CD4-positive, alpha-beta T cell (primary cell): ENCODE results near the gene PTGER3. TPM values are rescaled to one million over a fixed set of nuclear protein-coding genes. Genes with fewer than 3 reads are reported as not detected.

Source experiments
- ATAC-seq: fragments of 200-7000 bp; cut with Tn5 transposase; one replicate; pipeline ENCODE4 v1.10.0; 2022; ENCODE audit warnings: mild to moderate bottlenecking; ENCODE audit not compliant: poor library complexity
- CTCF ChIA-PET: fragments of 350-600 bp; sonication (Branson Sonifier 250); formaldehyde crosslinking; loops from one replicate; lab custom pipeline; 2021; ENCODE audit warnings: antibody characterized with exemption, inconsistent platforms; lab: Charles Lee
- POLR2A ChIA-PET: fragments of 350-600 bp; sonication (Branson Sonifier 250); formaldehyde crosslinking; loops from one replicate; lab custom pipeline; 2021; ENCODE audit warnings: antibody characterized with exemption, inconsistent platforms; lab: Charles Lee
- DNase-seq, 14 experiments: peaks; one replicate each; pipeline ENCODE4 v3.0.0-alpha.2; 2013 to 2020; ENCODE audit warnings: mixed read lengths in 2 of 14
- H3K27ac ChIP-seq, 2 donors: one replicate each; pipeline versions ENCODE4 v1.5.1 to v1.7.0; 2013; ENCODE audit warnings: low read length in 2 of 2, low read depth in 1 of 2, mild to moderate bottlenecking in 1 of 2
- H3K27me3 ChIP-seq, 2 experiments: 1 replicate in 1 of 2; 2 replicates in 1 of 2; pipeline versions ENCODE4 v1.6.1 to v1.7.0; 2013; ENCODE audit warnings: low read length in 2 of 2, control low read depth in 1 of 2, mild to moderate bottlenecking in 1 of 2, moderate library complexity in 1 of 2; ENCODE audit not compliant: insufficient read depth in 2 of 2, control insufficient read depth in 1 of 2
- H3K36me3 ChIP-seq: one replicate; pipeline ENCODE4 v1.6.1; 2013; ENCODE audit warnings: low read length, control low read depth; ENCODE audit not compliant: insufficient read depth
- H3K4me1 ChIP-seq: one replicate; pipeline ENCODE4 v1.6.1; 2013; ENCODE audit warnings: low read length, control low read depth; ENCODE audit not compliant: insufficient read depth
- H3K4me3 ChIP-seq: one replicate; pipeline ENCODE4 v1.5.1; 2013; ENCODE audit warnings: mild to moderate bottlenecking, low read length, moderate library complexity
- H3K9me3 ChIP-seq, 2 experiments: 1 replicate in 1 of 2; 2 replicates in 1 of 2; pipeline versions ENCODE4 v1.6.1 to v1.7.0; 2013; ENCODE audit warnings: low read length in 2 of 2, mild to moderate bottlenecking in 2 of 2, control low read depth in 1 of 2, moderate library complexity in 1 of 2; ENCODE audit not compliant: control insufficient read depth in 1 of 2, insufficient read depth in 1 of 2
- H3K27ac Mint-ChIP-seq: one replicate; pipeline ENCODE4 v1.8.0; 2020; ENCODE audit warnings: mixed read lengths
- H3K27me3 Mint-ChIP-seq: one replicate; pipeline ENCODE4 v1.8.0; 2021; ENCODE audit warnings: mixed read lengths
- H3K36me3 Mint-ChIP-seq: one replicate; pipeline ENCODE4 v1.8.0; 2021; ENCODE audit warnings: low read depth, mixed read lengths
- H3K4me1 Mint-ChIP-seq: one replicate; pipeline ENCODE4 v1.8.0; 2021; ENCODE audit warnings: low read depth, mixed read lengths
- H3K4me3 Mint-ChIP-seq: one replicate; pipeline ENCODE4 v1.8.0; 2020; ENCODE audit warnings: mild to moderate bottlenecking, mixed read lengths
- H3K9me3 Mint-ChIP-seq: one replicate; pipeline ENCODE4 v1.8.0; 2020; ENCODE audit warnings: mixed read lengths
- intact Hi-C, 2 experiments: fragments of 100-400 bp; cut with DNase I in 1 of 2; cut with micrococcal nuclease in 1 of 2; formaldehyde crosslinking; loops; one replicate each; pipeline versions ENCODE4 v1.15.1 to v1.9.0; 2023 to 2025; cut with DNase I, micrococcal nuclease
- total RNA-seq, 174 experiments: library from RNA in 2 of 174; stranded (reverse) in 2 of 174; gene quantifications; one replicate each; pipeline ENCODE4 v1.2.3 and lab custom pipeline; 2021 to 2026
- TF ChIP-seq, protein P1 (sequence below): fragments of 200-600 bp; IDR thresholded peaks from one replicate; pipeline ENCODE4 v1.8.0; 2022; ENCODE audit warnings: antibody characterized with exemption, mild to moderate bottlenecking

The PTGER3 gene
- total RNA-seq, 2 experiments from 2014 or later = not detected

DNA sequence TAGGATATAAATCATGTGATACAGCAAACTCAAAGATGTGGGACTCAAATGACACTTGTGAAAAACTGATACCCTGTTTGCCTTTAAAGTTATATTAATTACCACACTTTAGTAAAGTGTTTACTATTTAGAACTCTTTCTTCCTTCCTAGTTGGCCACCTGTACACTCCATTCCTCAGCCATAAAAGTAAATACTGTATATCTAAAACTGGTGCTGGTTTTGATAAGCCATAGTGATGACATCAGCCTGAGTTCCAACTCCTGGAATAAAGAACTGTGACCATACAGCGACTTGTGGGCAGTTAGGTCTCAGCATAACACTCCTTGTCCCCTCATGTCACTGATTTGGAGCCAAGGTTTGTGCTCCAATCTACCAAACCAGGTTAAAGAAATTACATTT is 2.8 kb downstream of the PTGER3 start:
- no peaks in the 10 kb centered on the region for H3K36me3 ChIP-seq
- POLR2A ChIA-PET = no interaction called here
- H3K4me1 Mint-ChIP-seq = peaks cover 19% of the 10 kb centered on the region
- H3K27me3 Mint-ChIP-seq = peaks cover 61% of the 10 kb centered on the region
- peaks cover 0 to 16% of the 10 kb centered on the region in 2 experiments for H3K9me3 ChIP-seq
- H3K36me3 Mint-ChIP-seq = no peaks in the 10 kb centered on the region
- CTCF ChIA-PET = no interaction called here
- H3K27me3 ChIP-seq = peaks cover 35 to 51% of the 10 kb centered on the region in 2 experiments
- no peak for ATAC-seq
- intact Hi-C loops = loop anchor here in 1 of 2 experiments (5.0 kb wide), 1 partner anchor 518 kb away; no protein-coding TSS in a partner anchor
- no peak overlapping the region for H3K4me3 Mint-ChIP-seq
- no peak overlapping the region for H3K4me3 ChIP-seq
- no peak overlapping the region for H3K27ac Mint-ChIP-seq
- H3K27ac ChIP-seq = no peak overlapping the region
- H3K4me1 ChIP-seq = peaks cover 19% of the 10 kb centered on the region
- TF ChIP-seq, protein P1, sequence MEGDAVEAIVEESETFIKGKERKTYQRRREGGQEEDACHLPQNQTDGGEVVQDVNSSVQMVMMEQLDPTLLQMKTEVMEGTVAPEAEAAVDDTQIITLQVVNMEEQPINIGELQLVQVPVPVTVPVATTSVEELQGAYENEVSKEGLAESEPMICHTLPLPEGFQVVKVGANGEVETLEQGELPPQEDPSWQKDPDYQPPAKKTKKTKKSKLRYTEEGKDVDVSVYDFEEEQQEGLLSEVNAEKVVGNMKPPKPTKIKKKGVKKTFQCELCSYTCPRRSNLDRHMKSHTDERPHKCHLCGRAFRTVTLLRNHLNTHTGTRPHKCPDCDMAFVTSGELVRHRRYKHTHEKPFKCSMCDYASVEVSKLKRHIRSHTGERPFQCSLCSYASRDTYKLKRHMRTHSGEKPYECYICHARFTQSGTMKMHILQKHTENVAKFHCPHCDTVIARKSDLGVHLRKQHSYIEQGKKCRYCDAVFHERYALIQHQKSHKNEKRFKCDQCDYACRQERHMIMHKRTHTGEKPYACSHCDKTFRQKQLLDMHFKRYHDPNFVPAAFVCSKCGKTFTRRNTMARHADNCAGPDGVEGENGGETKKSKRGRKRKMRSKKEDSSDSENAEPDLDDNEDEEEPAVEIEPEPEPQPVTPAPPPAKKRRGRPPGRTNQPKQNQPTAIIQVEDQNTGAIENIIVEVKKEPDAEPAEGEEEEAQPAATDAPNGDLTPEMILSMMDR = no peak
- DNase-seq = no peak
- no peaks in the 10 kb centered on the region for H3K9me3 Mint-ChIP-seq

DNA sequence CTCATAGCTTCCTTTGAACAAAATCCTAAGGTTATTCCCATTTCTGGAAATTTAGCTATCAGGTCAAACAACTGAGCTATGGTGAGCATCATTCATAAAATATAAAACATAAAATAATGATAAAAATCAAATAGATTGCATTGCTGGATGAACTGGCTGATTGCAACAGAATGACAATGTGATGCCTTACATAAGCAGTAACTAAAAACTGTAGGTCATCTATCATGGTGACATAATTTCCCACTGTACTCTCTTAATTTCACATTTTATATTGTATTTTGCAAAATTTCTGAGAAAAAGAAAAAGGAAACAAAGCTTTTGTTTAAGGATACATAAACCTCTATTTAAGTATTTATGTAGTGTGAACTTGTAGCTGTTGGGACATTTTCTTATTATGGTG is 4.6 kb downstream of the PTGER3 start:
- Histone ChIP-seq H3K4me1 (peaks cover 18% of the 10 kb centered on the region), H3K27me3 (peaks cover 32 to 43% of the 10 kb centered on the region in 2 experiments), H3K9me3 (peaks cover 0 to 16% of the 10 kb centered on the region in 2 experiments), H3K4me3 (no peak overlapping the region), H3K27ac (no peak overlapping the region), H3K36me3 (no peaks in the 10 kb centered on the region)
- Mint-ChIP-seq H3K27me3 (peaks cover 62% of the 10 kb centered on the region), H3K4me1 (peaks cover 15% of the 10 kb centered on the region), H3K36me3 (no peaks in the 10 kb centered on the region), H3K9me3 (no peaks in the 10 kb centered on the region), H3K27ac (no peak overlapping the region), H3K4me3 (no peak overlapping the region)
- no peak for ATAC-seq
- ChIA-PET POLR2A (no interaction called here), CTCF (no interaction called here)
- no peak for DNase-seq
- TF ChIP-seq, protein P1 = no peak
- intact Hi-C loops = no loop called here

DNA sequence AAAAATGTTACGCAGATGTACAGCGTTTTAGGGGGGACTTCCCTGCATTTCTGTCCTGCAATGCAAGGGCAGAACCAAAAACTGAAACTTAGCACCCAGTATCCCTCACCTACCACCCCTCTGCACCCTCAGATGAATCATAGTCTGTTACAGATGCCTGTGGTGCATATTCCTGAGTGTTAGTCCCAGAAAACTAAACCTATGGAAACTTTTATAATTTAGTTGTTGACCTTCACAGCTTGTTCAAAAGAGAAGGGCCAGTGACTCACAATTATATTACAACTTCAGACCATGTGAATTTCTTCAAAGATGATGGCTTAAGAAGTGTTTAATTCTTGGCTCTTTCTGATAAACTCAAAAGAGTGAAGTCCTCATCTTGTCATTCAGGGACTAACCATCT is 5.8 kb downstream of the PTGER3 start:
- no peak overlapping the region for H3K4me3 Mint-ChIP-seq
- H3K9me3 Mint-ChIP-seq = no peaks in the 10 kb centered on the region
- H3K4me1 ChIP-seq = peaks cover 6% of the 10 kb centered on the region
- ATAC-seq (no peak), DNase-seq (no peak)
- peaks cover 7% of the 10 kb centered on the region for H3K4me1 Mint-ChIP-seq
- H3K36me3 ChIP-seq = no peaks in the 10 kb centered on the region
- no peaks in the 10 kb centered on the region for H3K36me3 Mint-ChIP-seq
- intact Hi-C loops = no loop called here
- peaks cover 64% of the 10 kb centered on the region for H3K27me3 Mint-ChIP-seq
- H3K27ac ChIP-seq = no peak overlapping the region
- peaks cover 20 to 35% of the 10 kb centered on the region in 2 experiments for H3K27me3 ChIP-seq
- peaks cover 0 to 6% of the 10 kb centered on the region in 2 experiments for H3K9me3 ChIP-seq
- CTCF ChIA-PET = no interaction called here
- POLR2A ChIA-PET = no interaction called here
- no peak overlapping the region for H3K27ac Mint-ChIP-seq
- no peak overlapping the region for H3K4me3 ChIP-seq
- TF ChIP-seq, protein P1 = no peak
